SU-DHL-6 (cell line): ENCODE measurements around the gene LTC4S.
"Not testable (repeated sequence)": the region's sequence is repeated elsewhere in the genome, so short reads cannot be mapped to it uniquely, and the experiment has no call there.

ENCODE experiments used
- H2AFZ ChIP-seq: fragments of 200-600 bp; sonication (generic); 2 replicates; pipeline ENCODE4 v1.6.1; 2014; ENCODE audit warnings: low read depth, mild to moderate bottlenecking, moderate library complexity, mixed read lengths, antibody characterized with exemption, low read length; ENCODE audit not compliant: severe bottlenecking
- H3F3A ChIP-seq: fragments of 200-600 bp; shearing (Covaris generic); 2 replicates; pipeline ENCODE4 v1.6.0; 2016; ENCODE audit warnings: antibody characterized with exemption, mild to moderate bottlenecking; ENCODE audit not compliant: insufficient read depth
- H3K27ac ChIP-seq: fragments of 200-600 bp; sonication (generic); 2 replicates; pipeline ENCODE4 v1.5.1; 2016; ENCODE audit warnings: low read depth, mild to moderate bottlenecking, low read length, moderate library complexity, mixed read lengths
- H3K27me3 ChIP-seq: fragments of 200-600 bp; sonication (generic), shearing (Covaris generic); 2 replicates; pipeline ENCODE4 v1.6.0; 2014; ENCODE audit warnings: mild to moderate bottlenecking, low read length
- H3K36me3 ChIP-seq: fragments of 200-600 bp; sonication (generic); 2 replicates; pipeline ENCODE4 v1.6.1; 2014; ENCODE audit warnings: mild to moderate bottlenecking, low read length, mixed read lengths
- H3K4me2 ChIP-seq: fragments of 300-600, 200-600 bp; shearing (Covaris generic), sonication (generic); 2 replicates; pipeline ENCODE4 v1.6.0; 2014; ENCODE audit warnings: low read length, low read depth, mild to moderate bottlenecking; ENCODE audit not compliant: poor library complexity, severe bottlenecking
- H3K4me3 ChIP-seq: fragments of 200-600 bp; sonication (generic); 2 replicates; pipeline ENCODE4 v1.5.1; 2014; ENCODE audit warnings: antibody characterized with exemption, low read length, mild to moderate bottlenecking, mixed read lengths; ENCODE audit not compliant: insufficient read depth, poor library complexity, severe bottlenecking
- H3K79me2 ChIP-seq: fragments of 200-600 bp; sonication (generic); 2 replicates; pipeline ENCODE4 v1.6.1; 2014; ENCODE audit warnings: mild to moderate bottlenecking, low read length, moderate library complexity; ENCODE audit not compliant: insufficient read depth
- H3K9ac ChIP-seq: fragments of 200-600 bp; sonication (generic); 2 replicates; pipeline ENCODE4 v1.7.0; 2014; ENCODE audit warnings: mild to moderate bottlenecking, low read length
- H3K9me2 ChIP-seq: fragments of 200-600 bp; sonication (generic); replicated peaks from 2 replicates; pipeline ENCODE4 v1.6.1; 2014; ENCODE audit warnings: low read length; ENCODE audit not compliant: insufficient read depth
- H3K9me3 ChIP-seq: fragments of 200-600 bp; sonication (generic); 2 replicates; pipeline ENCODE4 v1.6.1; 2014; ENCODE audit warnings: low read length, mixed read lengths; ENCODE audit not compliant: insufficient read depth
- H4K20me1 ChIP-seq: fragments of 200-600 bp; sonication (generic); 2 replicates; pipeline ENCODE4 v1.6.1; 2014; ENCODE audit warnings: low read depth, mild to moderate bottlenecking, antibody characterized with exemption, low read length, moderate library complexity, mixed read lengths
- EZH2phosphoT487 ChIP-seq: fragments of 200-600 bp; sonication (generic), shearing (Covaris generic); conservative IDR thresholded peaks from 2 replicates; pipeline ENCODE4 v1.6.1; 2018; ENCODE audit warnings: mild to moderate bottlenecking, antibody characterized with exemption, low read length, moderate library complexity, mixed read lengths
- TF ChIP-seq, protein P1 (sequence below): fragments of 200-600 bp; sonication (generic); IDR thresholded peaks from one replicate; pipeline ENCODE4 v1.5.1; 2017; ENCODE audit warnings: antibody characterized with exemption, mild to moderate bottlenecking, low read length, moderate library complexity; ENCODE audit not compliant: insufficient read depth, poor library complexity, severe bottlenecking

Gene LTC4S

DNA sequence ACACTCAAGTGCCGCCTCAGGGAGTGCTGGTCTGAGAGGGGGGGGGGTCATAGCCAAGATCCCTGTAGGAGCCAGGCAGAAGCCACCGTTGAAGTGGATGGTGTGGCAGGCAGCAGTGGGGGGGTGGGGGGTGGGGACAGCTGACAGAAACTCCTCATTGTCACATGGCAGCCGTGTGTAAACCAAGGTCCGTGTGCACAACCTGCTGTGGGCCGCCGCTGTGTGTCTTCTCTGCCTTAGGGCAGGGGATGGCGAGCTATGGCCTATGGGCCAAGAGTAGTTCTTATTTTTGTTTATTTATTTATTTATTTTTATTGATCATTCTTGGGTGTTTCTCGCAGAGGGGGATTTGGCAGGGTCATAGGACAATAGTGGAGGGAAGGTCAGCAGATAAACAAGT lies 40.3 kb downstream of the LTC4S start:
- H3K9me2 ChIP-seq, result no peaks in the 10 kb centered on the region
- no peak overlapping the region for H2AFZ ChIP-seq
- no peaks in the 10 kb centered on the region for H3F3A ChIP-seq
- H3K27me3 ChIP-seq, result no peaks in the 10 kb centered on the region
- no peaks in the 10 kb centered on the region for H3K79me2 ChIP-seq
- H3K4me2 ChIP-seq, result no peak overlapping the region
- no peaks in the 10 kb centered on the region; the same call in 1 of the 2 replicates for H3K36me3 ChIP-seq
- no peak overlapping the region for H3K27ac ChIP-seq
- H3K4me3 ChIP-seq, result no peak overlapping the region
- no peak for TF ChIP-seq EZH2phosphoT487
- TF ChIP-seq, protein P1, sequence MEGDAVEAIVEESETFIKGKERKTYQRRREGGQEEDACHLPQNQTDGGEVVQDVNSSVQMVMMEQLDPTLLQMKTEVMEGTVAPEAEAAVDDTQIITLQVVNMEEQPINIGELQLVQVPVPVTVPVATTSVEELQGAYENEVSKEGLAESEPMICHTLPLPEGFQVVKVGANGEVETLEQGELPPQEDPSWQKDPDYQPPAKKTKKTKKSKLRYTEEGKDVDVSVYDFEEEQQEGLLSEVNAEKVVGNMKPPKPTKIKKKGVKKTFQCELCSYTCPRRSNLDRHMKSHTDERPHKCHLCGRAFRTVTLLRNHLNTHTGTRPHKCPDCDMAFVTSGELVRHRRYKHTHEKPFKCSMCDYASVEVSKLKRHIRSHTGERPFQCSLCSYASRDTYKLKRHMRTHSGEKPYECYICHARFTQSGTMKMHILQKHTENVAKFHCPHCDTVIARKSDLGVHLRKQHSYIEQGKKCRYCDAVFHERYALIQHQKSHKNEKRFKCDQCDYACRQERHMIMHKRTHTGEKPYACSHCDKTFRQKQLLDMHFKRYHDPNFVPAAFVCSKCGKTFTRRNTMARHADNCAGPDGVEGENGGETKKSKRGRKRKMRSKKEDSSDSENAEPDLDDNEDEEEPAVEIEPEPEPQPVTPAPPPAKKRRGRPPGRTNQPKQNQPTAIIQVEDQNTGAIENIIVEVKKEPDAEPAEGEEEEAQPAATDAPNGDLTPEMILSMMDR, result no peak
- no peaks in the 10 kb centered on the region for H4K20me1 ChIP-seq
- no peak overlapping the region for H3K9ac ChIP-seq
- no peaks in the 10 kb centered on the region for H3K9me3 ChIP-seq

DNA sequence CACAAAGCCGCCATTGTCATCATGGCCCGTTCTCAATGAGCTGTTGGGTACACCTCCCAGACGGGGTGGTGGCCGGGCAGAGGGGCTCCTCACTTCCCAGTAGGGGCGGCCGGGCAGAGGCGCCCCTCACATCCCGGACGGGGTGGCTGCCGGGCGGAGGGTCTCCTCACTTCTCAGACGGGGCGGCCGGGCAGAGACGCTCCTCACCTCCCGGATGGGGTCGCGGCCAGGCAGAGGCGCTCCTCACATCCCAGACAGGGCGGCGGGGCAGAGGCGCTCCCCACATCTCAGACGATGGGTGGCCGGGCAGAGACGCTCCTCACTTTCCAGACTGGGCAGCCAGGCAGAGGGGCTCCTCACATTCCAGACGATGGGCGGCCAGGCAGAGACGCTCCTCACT lies 41.1 kb downstream of the LTC4S start:
- H3K9me2 ChIP-seq, H3K9me3 ChIP-seq, H3K27ac ChIP-seq, H3K4me3 ChIP-seq, H3K4me2 ChIP-seq, H3K79me2 ChIP-seq, H2AFZ ChIP-seq, H3K27me3 ChIP-seq, H4K20me1 ChIP-seq, H3K36me3 ChIP-seq, H3K9ac ChIP-seq, H3F3A ChIP-seq: not testable (repeated sequence)

DNA sequence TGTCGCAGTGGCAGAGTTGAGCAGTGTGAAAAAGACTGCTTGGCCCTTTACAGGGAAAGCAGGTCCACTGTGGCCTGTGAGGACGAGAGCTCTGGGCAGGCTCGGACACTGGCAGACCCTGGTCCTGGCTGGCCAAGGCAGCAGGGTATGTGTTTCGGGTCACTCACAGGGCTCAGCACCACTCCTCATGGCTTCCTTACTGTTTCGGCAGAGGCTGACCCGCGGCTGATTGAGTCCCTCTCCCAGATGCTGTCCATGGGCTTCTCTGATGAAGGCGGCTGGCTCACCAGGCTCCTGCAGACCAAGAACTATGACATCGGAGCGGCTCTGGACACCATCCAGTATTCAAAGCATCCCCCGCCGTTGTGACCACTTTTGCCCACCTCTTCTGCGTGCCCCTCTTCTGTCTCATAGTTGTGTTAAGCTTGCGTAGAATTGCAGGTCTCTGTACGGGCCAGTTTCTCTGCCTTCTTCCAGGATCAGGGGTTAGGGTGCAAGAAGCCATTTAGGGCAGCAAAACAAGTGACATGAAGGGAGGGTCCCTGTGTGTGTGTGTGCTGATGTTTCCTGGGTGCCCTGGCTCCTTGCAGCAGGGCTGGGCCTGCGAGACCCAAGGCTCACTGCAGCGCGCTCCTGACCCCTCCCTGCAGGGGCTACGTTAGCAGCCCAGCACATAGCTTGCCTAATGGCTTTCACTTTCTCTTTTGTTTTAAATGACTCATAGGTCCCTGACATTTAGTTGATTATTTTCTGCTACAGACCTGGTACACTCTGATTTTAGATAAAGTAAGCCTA lies 42.6 kb downstream of the LTC4S start:
- Histone ChIP-seq H3K9me2 (no peaks in the 10 kb centered on the region), H3K9ac (no peak overlapping the region), H2AFZ (no peak overlapping the region), H3K27ac (no peak overlapping the region), H3K9me3 (no peaks in the 10 kb centered on the region), H3F3A (no peaks in the 10 kb centered on the region), H3K27me3 (no peaks in the 10 kb centered on the region), H4K20me1 (no peaks in the 10 kb centered on the region), H3K36me3 (no peaks in the 10 kb centered on the region; the same call in 1 of the 2 replicates), H3K4me2 (no peak overlapping the region), H3K4me3 (no peak overlapping the region), H3K79me2 (no peaks in the 10 kb centered on the region)
- TF ChIP-seq EZH2phosphoT487, result no peak
- TF ChIP-seq, protein P1, result no peak
